Activated T-cell treated with anti-CD3 and anti-CD28 coated beads, Interleukin-2, amount 50 U/mL, for 72 hours (primary cell): Measurements from ENCODE around the gene TMC5. TPM values are rescaled to one million over a fixed set of nuclear protein-coding genes. Genes with fewer than 3 reads are reported as not detected.

ENCODE experiments used
- ATAC-seq, 2 donors: fragments of 150-1000 bp; cut with Tn5 transposase; replicated peaks in 1 of 2; 2 replicates each; pipeline ENCODE4 v1.10.0; 2021; ENCODE audit warnings: moderate library complexity in 2 of 2, mild to moderate bottlenecking in 1 of 2
- DNase-seq, 2 donors: peaks; one replicate each; pipeline ENCODE4 v3.0.0; 2021 to 2022; ENCODE audit warnings: mixed read lengths in 1 of 2
- H3K27ac Mint-ChIP-seq: one replicate; pipeline ENCODE4 v1.8.0; 2022; ENCODE audit warnings: mild to moderate bottlenecking, moderate library complexity, mixed read lengths
- H3K27me3 Mint-ChIP-seq: one replicate; pipeline ENCODE4 v1.8.0; 2022; ENCODE audit warnings: low read depth, mixed read lengths
- H3K36me3 Mint-ChIP-seq, 2 donors: one replicate each; pipeline ENCODE4 v1.8.0; 2022; ENCODE audit warnings: mixed read lengths in 2 of 2, mild to moderate bottlenecking in 1 of 2; ENCODE audit not compliant: insufficient read depth in 2 of 2
- H3K4me1 Mint-ChIP-seq: one replicate; pipeline ENCODE4 v1.8.0; 2022; ENCODE audit warnings: low read depth, mixed read lengths
- H3K4me3 Mint-ChIP-seq, 2 donors: one replicate each; pipeline ENCODE4 v1.8.0; 2022; ENCODE audit warnings: mild to moderate bottlenecking in 2 of 2, mixed read lengths in 2 of 2, moderate library complexity in 2 of 2
- H3K9me3 Mint-ChIP-seq, 2 donors: one replicate each; pipeline ENCODE4 v1.8.0; 2022; ENCODE audit warnings: mixed read lengths in 2 of 2
- total RNA-seq, 2 donors: library from RNA; stranded (reverse); gene quantifications; one replicate each; pipeline ENCODE4 v1.2.3, GENCODE V29; 2022

Gene TMC5
- total RNA-seq, 2 donors from 2014 or later: not detected

DNA sequence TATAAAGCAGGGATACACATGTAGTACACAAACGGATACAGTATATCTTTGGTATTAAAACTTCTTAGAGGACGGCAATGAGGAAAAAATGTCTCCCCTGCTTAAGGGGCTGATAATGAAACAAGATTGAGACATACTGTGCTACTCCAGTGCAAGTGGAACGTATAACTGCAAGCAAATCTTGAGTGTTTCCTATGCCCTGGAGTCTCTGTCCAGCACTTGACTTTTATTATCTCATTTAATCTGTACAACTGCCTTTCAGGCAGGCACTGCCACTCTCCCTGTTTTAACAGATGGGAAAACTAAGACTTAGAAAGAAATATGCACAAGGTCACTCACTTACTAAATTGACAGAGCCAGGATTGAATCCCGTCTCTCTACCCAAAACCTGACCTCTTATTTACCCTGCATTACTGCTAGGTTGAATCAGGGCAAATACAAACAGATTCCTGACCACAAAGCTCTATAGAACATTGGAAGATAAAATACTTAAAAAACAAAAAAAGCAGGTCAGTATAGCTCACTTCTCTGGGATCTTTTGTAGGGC is 28.7 kb downstream of the TMC5 start:
- Mint-ChIP-seq H3K27me3 (no peaks in the 10 kb centered on the region), H3K27ac (no peak overlapping the region), H3K4me3 (no peak overlapping the region), H3K36me3 (no peaks in the 10 kb centered on the region), H3K4me1 (no peaks in the 10 kb centered on the region), H3K9me3 (peaks cover 3 to 4% of the 10 kb centered on the region in 2 donors)
- DNase-seq (no peak), ATAC-seq (no peak)

- H3K4me3 Mint-ChIP-seq: no peak overlapping the region
- peaks cover 3 to 4% of the 10 kb centered on the region in 2 donors for H3K9me3 Mint-ChIP-seq
- H3K36me3 Mint-ChIP-seq: no peaks in the 10 kb centered on the region
Observed at GRCh38 chr16:19446886-19447285, 29.2 kb downstream of the TMC5 start.

DNA sequence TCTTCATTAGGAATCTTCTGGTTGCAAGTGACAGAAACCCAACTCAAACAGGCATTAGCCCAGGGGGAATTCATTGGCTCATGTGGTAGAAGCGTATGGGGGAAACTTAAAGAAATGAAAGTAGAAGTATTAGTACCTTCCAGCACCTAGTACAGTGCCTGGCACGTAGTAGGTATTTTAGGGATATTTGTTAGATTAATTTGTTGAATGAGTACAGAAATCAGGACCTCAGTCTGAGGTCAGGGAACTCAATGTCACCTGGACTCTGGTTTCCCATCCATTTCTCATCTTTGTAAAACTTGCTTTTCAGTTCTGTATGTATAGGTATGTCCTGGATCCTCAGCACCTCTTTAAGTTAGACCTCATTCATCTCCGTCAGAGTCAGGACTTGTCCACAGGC is 32.5 kb downstream of the TMC5 start:
- Mint-ChIP-seq H3K4me3 (no peak overlapping the region), H3K27me3 (no peaks in the 10 kb centered on the region), H3K27ac (no peak overlapping the region), H3K4me1 (no peaks in the 10 kb centered on the region), H3K36me3 (no peaks in the 10 kb centered on the region), H3K9me3 (no peaks in the 10 kb centered on the region)
- DNase-seq: no peak
- ATAC-seq: no peak

More at GRCh38 chr16:19446886-19447285, 29.2 kb downstream of the TMC5 start:
- ATAC-seq: no peak
- DNase-seq: no peak
- H3K27me3 Mint-ChIP-seq: no peaks in the 10 kb centered on the region
- H3K27ac Mint-ChIP-seq: no peak overlapping the region
- no peaks in the 10 kb centered on the region for H3K4me1 Mint-ChIP-seq

GRCh38 chr16:19458722-19459379 is 41.2 kb downstream of the TMC5 start:
- H3K27ac Mint-ChIP-seq: no peak overlapping the region
- no peaks in the 10 kb centered on the region for H3K4me1 Mint-ChIP-seq
- peaks cover 8% of the 10 kb centered on the region for H3K27me3 Mint-ChIP-seq
- no peak overlapping the region for H3K4me3 Mint-ChIP-seq
- H3K9me3 Mint-ChIP-seq: peaks cover 0 to 1% of the 10 kb centered on the region in 2 donors
- DNase-seq (no peak), ATAC-seq (no peak)
- no peaks in the 10 kb centered on the region for H3K36me3 Mint-ChIP-seq

DNA sequence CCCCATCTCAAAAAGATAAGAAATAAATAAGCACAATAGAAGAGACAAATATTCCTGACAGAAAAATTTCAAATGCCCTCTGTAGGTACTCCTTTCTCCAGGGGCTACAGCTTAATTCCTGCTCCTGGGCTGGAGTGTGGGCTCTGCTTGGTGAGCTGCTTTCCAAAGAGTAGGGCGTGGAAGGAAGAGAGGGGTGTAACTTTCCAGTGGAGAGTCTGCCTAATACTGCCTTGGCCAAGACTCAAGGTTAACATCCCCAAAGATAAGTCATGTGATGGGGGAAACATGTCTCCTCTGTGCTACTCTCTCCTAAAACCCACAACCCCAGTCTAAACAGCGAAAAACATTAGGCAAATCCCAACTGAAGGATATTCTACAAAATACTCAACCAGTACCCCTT is 42.7 kb downstream of the TMC5 start:
- no peak for ATAC-seq
- H3K27me3 Mint-ChIP-seq: peaks cover 8% of the 10 kb centered on the region
- H3K36me3 Mint-ChIP-seq: no peaks in the 10 kb centered on the region
- no peak overlapping the region for H3K4me3 Mint-ChIP-seq
- DNase-seq: no peak
- no peak overlapping the region for H3K27ac Mint-ChIP-seq
- peaks cover 0 to 1% of the 10 kb centered on the region in 2 donors for H3K9me3 Mint-ChIP-seq
- H3K4me1 Mint-ChIP-seq: no peaks in the 10 kb centered on the region

DNA sequence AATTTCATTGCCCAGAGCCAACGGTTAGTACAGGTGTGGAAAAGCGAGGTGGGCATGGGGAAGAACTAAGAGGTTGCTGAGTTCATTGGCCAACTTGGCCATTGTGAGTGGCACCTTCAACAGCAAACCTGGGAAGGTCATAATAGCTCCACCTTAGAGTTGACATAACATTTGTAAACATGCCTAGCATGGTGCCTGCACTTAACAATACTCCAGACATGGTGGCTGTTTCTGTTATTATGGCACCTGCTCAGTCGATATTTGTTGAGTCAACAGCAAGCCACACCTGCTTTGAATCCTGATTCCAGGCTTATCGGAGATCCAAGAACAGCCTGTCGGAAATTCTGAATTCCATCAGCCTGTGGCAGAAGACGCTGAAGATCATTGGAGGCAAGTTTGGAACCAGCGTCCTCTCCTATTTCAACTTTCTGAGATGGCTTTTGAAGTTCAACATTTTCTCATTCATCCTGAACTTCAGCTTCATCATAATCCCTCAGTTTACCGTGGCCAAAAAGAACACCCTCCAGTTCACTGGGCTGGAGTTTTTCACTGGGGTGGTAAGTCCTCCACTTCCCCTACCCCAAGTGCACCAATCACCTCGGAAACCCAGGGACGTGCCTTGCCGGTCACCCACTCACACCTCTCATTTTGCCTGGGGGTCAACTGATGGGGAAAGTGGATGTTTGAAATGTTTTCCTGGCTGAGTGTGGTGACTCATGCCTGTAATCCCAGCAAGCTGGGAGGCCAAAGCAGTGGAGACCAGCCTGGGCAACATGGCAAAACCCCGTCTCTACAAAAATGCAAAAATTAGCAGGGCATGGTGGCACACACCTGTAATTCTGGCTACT is 46.0 kb downstream of the TMC5 start:
- Mint-ChIP-seq H3K27me3 (peaks cover 7% of the 10 kb centered on the region), H3K9me3 (peaks cover 1 to 2% of the 10 kb centered on the region in 2 donors), H3K36me3 (no peaks in the 10 kb centered on the region), H3K4me1 (no peaks in the 10 kb centered on the region), H3K27ac (no peak overlapping the region), H3K4me3 (no peak overlapping the region)
- ATAC-seq (no peak), DNase-seq (no peak)

DNA sequence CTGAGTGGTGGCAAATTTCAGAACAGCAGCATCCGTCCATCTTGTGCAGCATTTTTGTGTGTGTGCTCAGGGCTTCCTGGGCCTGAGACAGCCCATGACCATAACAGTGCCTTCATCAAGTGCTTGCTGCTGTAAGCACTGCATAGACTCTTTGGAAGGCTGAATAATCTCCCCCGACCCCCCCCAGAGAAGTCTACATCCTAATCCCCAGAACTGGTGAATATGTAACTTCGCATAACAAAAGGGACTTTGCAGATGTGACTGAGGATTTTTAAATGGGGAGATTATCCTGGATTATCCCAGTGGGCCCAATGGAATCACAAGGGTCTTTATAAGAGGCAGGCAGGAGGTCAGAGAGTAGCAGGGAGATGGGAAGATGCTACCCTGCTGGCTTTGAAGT is 50.6 kb downstream of the TMC5 start:
- no peak overlapping the region for H3K27ac Mint-ChIP-seq
- H3K36me3 Mint-ChIP-seq: no peaks in the 10 kb centered on the region
- no peak for ATAC-seq
- no peak overlapping the region for H3K4me3 Mint-ChIP-seq
- no peak for DNase-seq
- H3K4me1 Mint-ChIP-seq: no peaks in the 10 kb centered on the region
- peaks cover 0 to 2% of the 10 kb centered on the region in 2 donors for H3K9me3 Mint-ChIP-seq
- no peaks in the 10 kb centered on the region for H3K27me3 Mint-ChIP-seq

GRCh38 chr16:19472482-19472881 is 54.8 kb downstream of the TMC5 start:
- no peak for DNase-seq
- Mint-ChIP-seq H3K36me3 (no peaks in the 10 kb centered on the region), H3K27me3 (no peaks in the 10 kb centered on the region), H3K9me3 (peaks cover 0 to 2% of the 10 kb centered on the region in 2 donors), H3K4me1 (no peaks in the 10 kb centered on the region), H3K4me3 (no peak overlapping the region), H3K27ac (no peak overlapping the region)
- ATAC-seq: no peak

- Mint-ChIP-seq H3K4me1 (no peaks in the 10 kb centered on the region), H3K9me3 (no peaks in the 10 kb centered on the region), H3K4me3 (no peak overlapping the region), H3K27me3 (peaks cover 8% of the 10 kb centered on the region), H3K27ac (no peak overlapping the region), H3K36me3 (no peaks in the 10 kb centered on the region)
- ATAC-seq (no peak), DNase-seq (no peak)
Observed at GRCh38 chr16:19474617-19475016, 56.9 kb downstream of the TMC5 start.

- no peaks in the 10 kb centered on the region for H3K9me3 Mint-ChIP-seq
- H3K4me1 Mint-ChIP-seq: no peaks in the 10 kb centered on the region
- H3K4me3 Mint-ChIP-seq: no peak overlapping the region
- H3K36me3 Mint-ChIP-seq: no peaks in the 10 kb centered on the region
- no peak overlapping the region for H3K27ac Mint-ChIP-seq
- DNase-seq (no peak), ATAC-seq (no peak)
- peaks cover 8% of the 10 kb centered on the region for H3K27me3 Mint-ChIP-seq
Observed at GRCh38 chr16:19478505-19478904, 60.8 kb downstream of the TMC5 start.

DNA sequence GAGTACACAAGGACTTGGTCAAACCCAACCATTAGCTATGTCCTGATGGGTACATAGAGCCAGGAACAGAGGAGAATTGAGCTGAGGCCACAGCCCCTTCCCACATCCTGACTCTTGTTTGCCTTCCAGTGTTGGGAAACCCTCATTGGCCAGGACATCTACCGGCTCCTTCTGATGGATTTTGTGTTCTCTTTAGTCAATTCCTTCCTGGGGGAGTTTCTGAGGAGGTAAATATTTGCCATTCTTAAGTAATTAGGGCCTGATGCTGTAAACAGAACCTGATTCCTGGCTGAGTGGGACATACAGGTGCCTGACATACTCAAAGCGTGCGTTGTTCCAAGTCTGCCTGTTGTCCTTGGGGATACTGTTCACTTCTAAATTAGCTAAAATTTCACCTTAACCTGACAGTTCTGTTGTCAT is 61.6 kb downstream of the TMC5 start:
- ATAC-seq: no peak
- H3K4me3 Mint-ChIP-seq: no peak overlapping the region

DNA sequence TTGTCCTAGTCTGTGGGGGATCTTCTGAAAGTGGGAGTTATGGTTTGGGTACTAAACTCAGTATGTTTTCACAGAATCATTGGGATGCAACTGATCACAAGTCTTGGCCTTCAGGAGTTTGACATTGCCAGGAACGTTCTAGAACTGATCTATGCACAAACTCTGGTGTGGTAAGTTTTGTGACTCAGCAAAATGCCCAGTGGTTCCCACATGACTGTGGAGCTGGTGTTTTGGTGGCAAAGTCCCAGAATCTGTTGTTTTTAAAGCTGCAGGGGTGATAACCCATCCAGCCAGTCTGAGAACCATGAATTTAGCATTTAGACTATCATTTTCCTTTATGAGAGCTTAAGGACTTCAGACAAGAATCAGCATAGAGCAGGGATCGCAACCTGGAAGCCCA is 63.6 kb downstream of the TMC5 start:
- no peaks in the 10 kb centered on the region for H3K9me3 Mint-ChIP-seq
- ATAC-seq (no peak), DNase-seq (no peak)
- no peak overlapping the region for H3K4me3 Mint-ChIP-seq
- H3K27ac Mint-ChIP-seq: no peak overlapping the region
- no peaks in the 10 kb centered on the region for H3K4me1 Mint-ChIP-seq
- H3K36me3 Mint-ChIP-seq: no peaks in the 10 kb centered on the region
- peaks cover 8% of the 10 kb centered on the region for H3K27me3 Mint-ChIP-seq

More for the DNA sequence above, 61.6 kb downstream of the TMC5 start:
- Mint-ChIP-seq H3K36me3 (no peaks in the 10 kb centered on the region), H3K4me1 (no peaks in the 10 kb centered on the region), H3K27ac (no peak overlapping the region), H3K27me3 (peaks cover 8% of the 10 kb centered on the region), H3K9me3 (no peaks in the 10 kb centered on the region)
- no peak for DNase-seq

GRCh38 chr16:19481769-19482168 is 64.1 kb downstream of the TMC5 start:
- no peak overlapping the region for H3K27ac Mint-ChIP-seq
- no peaks in the 10 kb centered on the region for H3K36me3 Mint-ChIP-seq
- peaks cover 8% of the 10 kb centered on the region for H3K27me3 Mint-ChIP-seq
- ATAC-seq (no peak), DNase-seq (no peak)
- H3K4me3 Mint-ChIP-seq: no peak overlapping the region
- no peaks in the 10 kb centered on the region for H3K4me1 Mint-ChIP-seq
- no peaks in the 10 kb centered on the region for H3K9me3 Mint-ChIP-seq
